ENCODE data around the gene HARBI1. TPM values are rescaled to one million over a fixed set of nuclear protein-coding genes. Genes with fewer than 3 reads are reported as not detected.

The HARBI1 gene
- polyA plus RNA-seq, 1 donor = 3.5 TPM

DNA sequence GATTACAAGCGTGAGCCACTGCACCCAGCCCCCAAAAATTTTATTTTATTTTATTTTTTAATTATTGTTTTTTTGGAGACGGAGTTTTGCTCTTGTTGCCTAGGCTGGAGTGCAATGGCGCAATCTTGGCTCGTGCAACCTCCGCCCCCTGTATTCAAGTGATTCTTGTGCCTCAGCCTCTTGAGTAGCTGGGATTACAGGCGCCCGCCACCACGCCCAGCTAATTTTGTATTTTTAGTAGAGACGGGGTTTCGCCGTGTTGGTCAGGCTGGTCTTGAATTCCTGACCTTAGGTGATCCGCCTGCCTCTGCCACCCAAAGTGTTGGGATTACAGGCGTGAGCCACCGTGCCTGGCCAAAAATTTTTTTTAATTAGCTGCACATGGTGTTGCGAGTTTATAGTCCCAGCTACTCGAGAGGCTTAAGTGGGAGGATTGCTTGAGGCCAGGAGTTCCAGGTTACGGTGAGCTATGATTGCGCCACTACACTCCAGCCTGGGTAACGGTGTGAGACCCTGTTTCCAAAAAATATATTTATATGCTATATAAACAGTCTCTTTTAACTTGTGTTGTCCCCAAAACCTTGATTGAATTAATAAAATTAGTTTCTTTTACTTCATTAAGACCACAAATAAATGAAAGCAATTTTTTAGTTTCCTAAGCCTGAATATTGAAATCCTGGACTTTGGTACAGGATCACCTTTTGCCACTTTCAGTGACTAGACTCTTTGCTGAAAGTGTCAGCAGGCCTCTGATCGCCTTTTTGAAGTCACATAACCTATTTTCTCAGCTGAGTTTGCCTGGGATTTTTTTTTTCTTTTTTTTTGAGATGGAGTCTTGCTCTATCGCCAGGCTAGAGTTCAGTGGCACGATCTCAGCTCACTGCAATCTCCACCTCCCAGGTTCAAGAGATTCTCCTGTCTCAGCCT lies 16.5 kb upstream of the HARBI1 start:
- DNase-seq = no peak

GRCh38 chr11:46632502-46632901 lies 15.5 kb upstream of the HARBI1 start:
- no peak for DNase-seq

GRCh38 chr11:46631676-46632075 lies 14.6 kb upstream of the HARBI1 start:
- no peak for DNase-seq

GRCh38 chr11:46630237-46630636 lies 13.2 kb upstream of the HARBI1 start:
- no peak for DNase-seq

- DNase-seq = no peak
Measured at GRCh38 chr11:46628961-46629360, 11.9 kb upstream of the HARBI1 start.

- DNase-seq = no peak
Measured at GRCh38 chr11:46625406-46625805, 8.4 kb upstream of the HARBI1 start.

DNA sequence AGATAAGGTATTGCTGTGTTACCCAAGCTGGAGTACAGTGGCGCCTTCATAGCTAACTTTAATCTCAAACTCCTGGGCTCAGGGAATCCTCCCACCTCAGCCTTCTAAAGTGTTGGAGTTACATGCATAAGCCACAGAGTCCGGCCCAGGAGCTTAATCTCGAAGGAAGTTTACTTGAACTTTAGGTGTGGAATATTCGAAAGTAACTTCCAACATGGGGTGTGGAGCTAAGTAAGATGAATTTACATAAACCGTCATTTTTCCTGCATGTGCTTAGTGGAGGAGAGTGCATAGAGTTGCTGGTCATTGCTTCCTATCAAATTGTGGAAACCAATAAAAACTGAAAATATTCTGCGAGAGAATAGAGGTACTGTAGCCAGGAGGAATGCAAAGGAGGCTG lies 1.8 kb upstream of the HARBI1 start:
- DNase-seq = no peak

DNA sequence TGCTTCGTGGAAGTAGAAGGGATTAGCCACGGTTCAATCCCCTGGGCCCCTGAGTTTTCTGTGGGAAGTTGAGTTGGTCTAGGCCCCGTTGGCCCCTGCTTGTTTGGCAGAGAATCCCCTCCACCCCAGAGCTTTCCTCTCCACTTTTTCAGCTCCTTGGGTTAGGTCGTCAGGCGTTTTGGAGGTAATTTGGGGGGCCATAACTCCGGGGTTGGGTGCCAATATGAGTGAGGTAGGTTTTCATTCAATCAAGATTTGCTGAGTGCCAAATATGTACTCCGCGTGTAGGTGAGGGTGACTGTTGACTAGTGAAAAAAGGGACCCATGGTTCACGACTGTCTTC lies 916 bp upstream of the HARBI1 start:
- DNase-seq = no peak

DNA sequence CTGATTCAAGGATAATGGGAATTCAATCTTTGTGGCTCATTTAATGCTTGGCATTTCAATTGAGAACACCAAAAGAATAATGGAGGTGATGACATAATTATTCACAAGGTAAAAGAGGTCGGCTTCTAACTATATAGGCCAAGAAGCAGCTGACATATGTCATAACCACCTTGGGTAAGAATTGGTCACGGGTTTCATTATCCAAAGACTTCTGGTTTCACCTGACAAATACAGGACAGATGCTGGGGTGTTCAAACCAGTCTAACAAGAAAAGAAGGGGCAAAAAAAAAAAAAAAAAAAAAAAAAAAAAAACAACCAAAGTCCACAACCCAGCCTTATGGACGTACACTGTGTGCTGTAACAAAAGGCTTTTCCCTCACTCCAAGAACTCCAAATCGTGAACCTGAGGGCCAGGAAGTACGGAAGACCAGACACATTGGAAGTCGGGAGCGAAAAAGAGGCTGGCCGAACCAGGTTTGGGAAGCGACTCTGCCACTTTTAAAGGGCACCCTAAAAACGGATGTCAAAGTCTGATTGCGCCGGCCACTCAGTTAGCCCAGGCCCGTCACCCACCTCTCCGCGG lies 385 bp downstream of the HARBI1 start:
- DNase-seq = peak; percentile 3

- no peak for DNase-seq
Measured at GRCh38 chr11:46615756-46616155, 1.3 kb downstream of the HARBI1 start.

- DNase-seq = no peak
Measured at GRCh38 chr11:46612326-46612725, 4.7 kb downstream of the HARBI1 start.

GRCh38 chr11:46611526-46612304 lies 5.3 kb downstream of the HARBI1 start:
- DNase-seq = no peak

DNA sequence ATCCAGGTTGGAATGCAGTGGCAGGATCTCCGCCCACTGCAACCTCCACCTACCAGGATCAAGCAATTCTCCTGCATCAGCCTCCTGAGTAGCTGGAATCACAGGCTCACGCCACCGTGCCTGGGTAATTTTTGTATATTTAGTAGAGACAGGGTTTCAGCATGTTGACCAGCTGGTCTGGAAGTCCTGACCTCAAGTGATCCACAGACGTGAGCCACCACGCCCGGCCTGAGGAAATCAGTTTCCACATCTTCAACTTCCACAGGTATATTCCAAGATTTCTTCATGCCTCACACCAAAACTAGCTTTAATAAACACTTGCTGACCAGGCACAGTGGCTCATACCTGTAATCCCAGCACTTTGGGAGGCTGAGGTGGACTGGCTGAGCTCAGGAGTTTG lies 7.6 kb downstream of the HARBI1 start:
- DNase-seq = no peak

- no peak for DNase-seq
Measured at GRCh38 chr11:46607516-46607915, 9.5 kb downstream of the HARBI1 start.

DNA sequence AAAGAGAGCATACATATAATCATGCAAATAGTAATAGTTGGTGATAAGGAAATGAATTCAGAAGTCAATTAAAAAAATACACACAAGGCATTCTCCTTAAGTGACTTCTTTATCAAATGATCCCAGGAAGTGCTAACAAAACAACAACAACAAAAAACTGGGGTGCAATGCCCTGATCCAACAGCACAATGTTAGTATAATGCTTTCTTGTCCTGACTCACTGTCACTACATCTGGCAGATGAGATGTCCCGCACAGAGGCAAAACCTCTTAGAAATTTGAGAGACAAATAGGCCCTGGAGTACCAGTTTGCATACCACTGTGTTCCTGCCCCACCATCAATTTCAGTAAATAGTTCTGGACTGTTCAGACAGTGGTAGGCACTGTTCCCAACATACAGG lies 12.2 kb downstream of the HARBI1 start:
- DNase-seq = no peak

GRCh38 chr11:46603704-46604308 lies 13.2 kb downstream of the HARBI1 start:
- DNase-seq = no peak

DNA sequence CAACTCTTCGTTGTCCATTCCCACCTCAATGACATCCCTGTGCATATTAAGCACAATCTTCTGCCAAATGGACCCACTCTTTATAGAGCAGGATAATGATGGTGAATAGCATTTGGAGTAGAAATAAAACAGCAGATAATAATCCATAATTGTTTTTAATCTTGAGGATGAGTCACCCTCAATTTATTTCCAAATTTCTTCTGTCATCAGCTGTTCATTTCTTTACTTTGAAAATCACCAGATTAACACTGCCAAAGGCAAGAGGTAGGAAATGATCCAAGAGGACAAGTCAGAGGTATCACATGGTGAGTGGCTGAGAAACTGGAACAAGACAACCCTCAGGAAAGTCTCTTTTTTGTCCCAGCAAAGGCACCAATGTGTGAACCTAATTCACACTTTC lies 15.9 kb downstream of the HARBI1 start:
- DNase-seq = no peak

DNA sequence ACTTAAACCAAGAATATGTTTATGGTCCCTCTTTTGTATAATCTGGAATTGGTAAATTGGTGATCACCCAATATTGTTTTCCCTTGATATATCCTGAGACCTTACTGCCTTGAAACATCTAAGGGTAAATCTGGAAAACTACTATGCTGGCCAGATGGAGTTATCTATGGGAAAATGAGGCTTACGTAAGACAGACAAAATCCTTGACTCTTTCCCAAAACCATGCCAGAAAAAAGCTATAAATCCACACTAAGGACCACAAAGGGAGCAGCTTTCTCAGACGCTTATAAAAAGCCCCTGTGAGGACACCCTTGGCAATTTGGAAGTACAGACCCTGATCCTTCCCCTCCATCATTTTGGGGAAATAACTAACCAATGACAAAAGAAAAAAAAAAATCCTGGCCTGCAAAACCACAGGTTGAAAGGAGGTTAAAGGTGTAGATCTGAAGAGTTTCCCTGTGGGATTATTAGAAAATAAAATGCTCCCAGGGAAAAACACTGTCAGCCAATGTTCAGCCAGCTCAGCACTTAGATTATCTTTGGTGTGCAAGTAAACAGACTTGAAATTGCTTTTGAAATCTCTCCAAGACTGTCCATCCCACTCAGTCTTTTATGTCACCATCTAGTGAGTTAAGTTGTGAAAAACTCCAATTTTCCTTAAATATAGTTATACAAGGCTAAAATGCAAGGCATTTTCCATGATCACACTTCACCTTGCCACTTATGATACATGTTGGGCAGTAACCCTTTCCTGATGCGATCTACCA lies 16.6 kb downstream of the HARBI1 start:
- no peak for DNase-seq

DNA sequence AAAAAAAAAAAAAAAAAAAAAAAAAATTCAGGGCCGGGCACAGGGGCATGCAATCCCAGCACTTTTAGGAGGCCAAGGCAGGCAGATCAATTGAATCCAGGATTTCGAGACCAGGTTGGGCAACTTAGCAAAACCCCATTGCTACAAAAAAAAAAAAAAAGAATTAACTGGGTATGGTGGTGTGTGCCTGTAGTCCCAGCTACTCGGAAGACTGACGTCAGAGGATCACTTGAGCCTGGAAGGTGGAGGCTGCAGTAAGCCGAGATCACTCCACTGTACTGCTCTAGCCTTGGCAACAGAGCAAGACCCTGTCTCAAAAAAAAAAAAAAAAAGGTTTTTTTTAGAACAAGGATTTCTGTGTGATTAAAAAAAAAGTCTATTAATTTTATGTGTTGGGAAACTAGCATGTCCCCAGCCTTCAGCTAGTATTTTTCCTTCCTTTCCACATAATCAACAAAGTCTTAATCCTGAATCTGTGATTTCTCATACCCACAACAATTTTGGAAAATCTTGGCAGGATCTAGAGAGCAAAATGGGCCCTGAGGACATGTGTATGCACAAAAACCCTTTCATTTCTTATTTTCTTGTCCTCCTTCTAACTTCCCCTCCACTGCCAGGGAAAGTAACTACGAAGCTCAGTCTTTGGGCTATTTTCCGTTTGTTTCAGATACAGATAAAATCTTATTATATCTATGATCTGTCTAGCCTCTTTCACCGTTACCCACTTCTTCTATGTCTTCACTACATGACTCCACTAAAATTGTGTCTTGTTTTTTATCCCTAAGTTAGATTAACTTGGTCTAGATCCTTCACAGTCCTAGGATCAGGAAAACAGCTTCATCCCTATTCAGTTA lies 17.5 kb downstream of the HARBI1 start:
- DNase-seq = no peak

- no peak for DNase-seq
Measured at GRCh38 chr11:46597609-46598219, 19.3 kb downstream of the HARBI1 start.

DNA sequence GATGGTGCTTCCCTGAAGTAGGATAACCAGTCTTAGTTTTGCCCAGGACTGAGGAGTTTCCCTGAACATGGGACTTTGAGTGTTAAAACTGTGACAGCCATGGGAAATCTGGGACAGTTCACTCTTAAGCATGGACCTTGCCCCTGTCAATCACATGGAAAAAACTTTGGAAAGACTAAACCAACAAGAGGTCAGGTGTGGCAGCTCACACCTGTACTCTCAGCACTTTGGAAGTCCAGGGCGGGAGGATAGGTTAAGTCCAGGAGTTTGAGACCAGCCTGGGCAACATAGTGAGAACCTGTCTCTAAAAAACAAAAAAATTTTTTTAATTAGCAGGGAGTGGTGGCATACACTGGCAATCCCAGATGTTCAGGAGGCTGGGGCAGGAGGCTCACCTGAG lies 19.9 kb downstream of the HARBI1 start:
- no peak for DNase-seq
